ENCODE measurements around the gene THAP11. TPM values are rescaled to one million over a fixed set of nuclear protein-coding genes. Genes with fewer than 3 reads are reported as not detected.

THAP11 gene
- total and polyA plus RNA-seq, 2 of the 13 experiments (the other 11 are each of a cell fraction or from before 2014, with no cell fraction given) = 44.2 to 53.4 TPM

- TF ChIP-seq KDM5A (IDR thresholded peaks at IDR 0.05; ENCODE audit: borderline replicate concordance, low read length) (peak; percentile 78; the same call in 1 of the 2 replicates), HNRNPK (IDR thresholded peaks at IDR 0.05; ENCODE audit: low read depth, low read length, poor library complexity, severe bottlenecking) (no peak), ZBTB20 (CRISPR knock-in tag; IDR thresholded peaks at IDR 0.05; ENCODE audit: borderline replicate concordance, low read depth) (0 out of 2 replicates have a peak, but pooled peaks have one; percentile 3), WIZ (CRISPR knock-in tag; IDR thresholded peaks at IDR 0.05) (0 out of 2 replicates have a peak, but pooled peaks have one; percentile 60), ZNF879 (CRISPR knock-in tag; IDR thresholded peaks at IDR 0.05) (0 out of 2 replicates have a peak, but pooled peaks have one; percentile 10), MLLT10 (CRISPR knock-in tag; IDR thresholded peaks at IDR 0.05) (no peak), ZNF256 (CRISPR knock-in tag; conservative IDR thresholded peaks at IDR 0.05) (0 out of 2 replicates have a peak, but pooled peaks have one; percentile 4), ELF1 (CRISPR knock-in tag; IDR thresholded peaks at IDR 0.05) (no peak), PAF1 (CRISPR knock-in tag; IDR thresholded peaks at IDR 0.05) (no peak), ZNF276 (CRISPR knock-in tag; IDR thresholded peaks at IDR 0.05; ENCODE audit: low read depth) (no peak), KMT2B (CRISPR knock-in tag; IDR thresholded peaks at IDR 0.05) (0 out of 2 replicates have a peak, but pooled peaks have one; percentile 31), HNF4A (CRISPR knock-in tag; IDR thresholded peaks at IDR 0.05) (no peak), ZBTB4 (CRISPR knock-in tag; IDR thresholded peaks at IDR 0.05; ENCODE audit: borderline replicate concordance) (no peak), CEBPB (IDR thresholded peaks at IDR 0.05; ENCODE audit: borderline replicate concordance, low read depth, low read length) (no peak), NFIB (CRISPR knock-in tag; IDR thresholded peaks at IDR 0.05; ENCODE audit: borderline replicate concordance) (0 out of 2 replicates have a peak, but pooled peaks have one; percentile 53), ZZZ3 (CRISPR knock-in tag; IDR thresholded peaks at IDR 0.05; ENCODE audit: borderline replicate concordance) (peak; percentile 18; the same call in 1 of the 2 replicates), NFE2 (CRISPR knock-in tag; IDR thresholded peaks at IDR 0.05) (no peak), ARNT (IDR thresholded peaks at IDR 0.05) (no peak)
Observed at GRCh38 chr16:67873435-67874370, 31.6 kb downstream of the THAP11 start (continued).

All from HepG2 (cell line).